Measurements from ENCODE around the gene MEIOSIN.

MEIOSIN gene

DNA sequence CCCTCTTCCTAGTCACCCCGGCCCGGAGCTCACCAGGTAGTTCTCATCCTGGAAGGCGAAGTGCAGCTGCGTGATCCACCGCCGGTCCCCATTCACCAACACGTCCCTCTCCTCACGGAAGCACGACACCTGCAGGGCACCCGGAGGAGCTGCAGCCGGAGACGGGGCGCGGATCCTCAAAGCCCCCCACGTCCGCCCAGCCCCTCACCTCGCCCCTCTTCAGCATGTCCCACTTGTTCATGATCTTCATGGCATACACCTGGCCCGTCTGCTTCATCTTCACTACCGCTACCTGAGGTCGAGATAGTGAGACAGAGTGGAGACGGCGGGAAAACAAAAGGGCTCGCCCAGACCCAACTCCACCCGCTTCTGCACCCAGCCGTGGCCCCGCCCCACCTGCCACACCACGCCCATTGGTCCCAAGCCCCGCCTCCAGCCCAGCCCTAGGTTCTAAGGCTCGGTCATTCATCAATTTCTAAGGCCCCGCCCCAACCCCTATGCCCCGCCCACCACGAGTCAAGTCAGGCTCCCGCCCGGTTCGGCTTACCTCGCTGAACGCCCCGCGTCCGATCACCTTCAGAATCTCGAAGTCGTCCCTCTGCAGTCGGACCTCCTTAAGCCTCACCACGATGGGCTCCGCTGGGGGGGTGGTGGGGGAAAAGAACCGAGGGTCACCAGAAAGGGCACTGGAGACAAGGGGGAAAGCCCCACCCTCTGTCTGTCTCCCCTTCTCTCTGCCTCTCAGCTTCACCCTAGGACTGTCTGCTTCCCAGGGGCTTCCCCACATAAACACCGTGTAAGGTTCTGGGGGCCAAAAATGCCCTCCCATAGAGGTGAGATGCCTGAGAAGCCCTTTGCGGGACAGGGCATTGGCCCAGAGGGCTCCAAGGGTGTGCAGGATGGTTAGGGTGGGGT lies 46.2 kb downstream of the MEIOSIN start:
- TF ChIP-seq ZFX (IDR thresholded peaks at IDR 0.05), result no peak
- TF ChIP-seq, protein P1, sequence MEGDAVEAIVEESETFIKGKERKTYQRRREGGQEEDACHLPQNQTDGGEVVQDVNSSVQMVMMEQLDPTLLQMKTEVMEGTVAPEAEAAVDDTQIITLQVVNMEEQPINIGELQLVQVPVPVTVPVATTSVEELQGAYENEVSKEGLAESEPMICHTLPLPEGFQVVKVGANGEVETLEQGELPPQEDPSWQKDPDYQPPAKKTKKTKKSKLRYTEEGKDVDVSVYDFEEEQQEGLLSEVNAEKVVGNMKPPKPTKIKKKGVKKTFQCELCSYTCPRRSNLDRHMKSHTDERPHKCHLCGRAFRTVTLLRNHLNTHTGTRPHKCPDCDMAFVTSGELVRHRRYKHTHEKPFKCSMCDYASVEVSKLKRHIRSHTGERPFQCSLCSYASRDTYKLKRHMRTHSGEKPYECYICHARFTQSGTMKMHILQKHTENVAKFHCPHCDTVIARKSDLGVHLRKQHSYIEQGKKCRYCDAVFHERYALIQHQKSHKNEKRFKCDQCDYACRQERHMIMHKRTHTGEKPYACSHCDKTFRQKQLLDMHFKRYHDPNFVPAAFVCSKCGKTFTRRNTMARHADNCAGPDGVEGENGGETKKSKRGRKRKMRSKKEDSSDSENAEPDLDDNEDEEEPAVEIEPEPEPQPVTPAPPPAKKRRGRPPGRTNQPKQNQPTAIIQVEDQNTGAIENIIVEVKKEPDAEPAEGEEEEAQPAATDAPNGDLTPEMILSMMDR (conservative IDR thresholded peaks at IDR 0.05), result peak; percentile 78
- peak overlapping the region; percentile 23; the same call in 1 of the 2 replicates for H3K27ac ChIP-seq

DNA sequence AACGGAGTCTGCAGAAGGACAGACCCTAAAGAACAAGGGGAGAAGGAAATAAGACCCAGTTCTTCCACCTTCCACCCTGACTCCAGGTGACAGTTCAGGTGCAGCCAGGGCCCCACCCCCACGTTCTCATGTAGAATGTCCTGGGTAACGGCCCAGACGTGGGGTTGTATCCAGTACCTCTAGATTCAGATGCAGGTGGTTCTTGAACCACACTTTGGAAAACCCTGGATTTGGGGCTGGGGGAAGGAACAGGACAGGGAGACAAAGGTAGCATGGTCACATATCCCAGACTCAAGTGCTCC lies 46.9 kb downstream of the MEIOSIN start:
- H3K27ac ChIP-seq, result no peak overlapping the region
- TF ChIP-seq, protein P1 (conservative IDR thresholded peaks at IDR 0.05), result no peak
- no peak for TF ChIP-seq ZFX (IDR thresholded peaks at IDR 0.05)

DNA sequence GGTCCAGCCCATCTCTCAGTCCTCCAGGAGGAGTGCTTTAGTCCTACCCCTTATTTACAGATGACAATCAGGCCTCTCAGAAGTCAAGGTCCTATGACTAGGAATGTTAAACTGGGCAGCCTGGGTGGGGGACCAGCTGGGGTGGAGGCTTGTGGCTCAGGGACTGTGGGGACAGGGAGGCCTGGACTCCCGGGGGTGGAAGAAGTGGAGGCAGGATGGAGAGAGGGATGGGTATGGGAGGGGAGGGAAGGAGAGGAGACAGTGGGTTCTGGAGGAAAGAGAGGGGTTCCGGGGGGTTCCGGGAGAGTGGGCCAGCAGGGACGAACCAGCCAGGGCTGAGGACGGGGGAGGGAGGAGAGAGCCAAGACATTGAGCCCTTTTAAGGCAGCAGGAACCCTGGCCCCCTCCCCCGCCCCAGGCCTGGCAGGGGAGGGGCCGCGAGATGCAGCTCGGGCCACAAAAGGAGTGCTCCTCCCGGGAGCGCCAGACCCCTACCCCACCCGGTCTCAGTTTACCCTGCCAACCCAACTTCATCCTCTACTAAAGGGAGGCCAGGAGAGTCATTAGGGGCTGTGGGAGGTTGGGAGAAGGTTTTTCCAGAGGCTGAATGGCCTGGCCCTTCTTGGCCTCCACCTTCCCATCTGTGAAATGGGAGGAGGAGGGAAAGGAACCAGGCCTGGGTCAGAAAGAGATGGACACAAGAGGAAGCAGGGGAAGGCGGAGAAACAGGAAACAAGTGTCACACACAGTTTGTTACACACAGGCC lies 47.4 kb downstream of the MEIOSIN start:
- no peak for TF ChIP-seq ZFX (IDR thresholded peaks at IDR 0.05)
- TF ChIP-seq, protein P1 (conservative IDR thresholded peaks at IDR 0.05), result no peak

DNA sequence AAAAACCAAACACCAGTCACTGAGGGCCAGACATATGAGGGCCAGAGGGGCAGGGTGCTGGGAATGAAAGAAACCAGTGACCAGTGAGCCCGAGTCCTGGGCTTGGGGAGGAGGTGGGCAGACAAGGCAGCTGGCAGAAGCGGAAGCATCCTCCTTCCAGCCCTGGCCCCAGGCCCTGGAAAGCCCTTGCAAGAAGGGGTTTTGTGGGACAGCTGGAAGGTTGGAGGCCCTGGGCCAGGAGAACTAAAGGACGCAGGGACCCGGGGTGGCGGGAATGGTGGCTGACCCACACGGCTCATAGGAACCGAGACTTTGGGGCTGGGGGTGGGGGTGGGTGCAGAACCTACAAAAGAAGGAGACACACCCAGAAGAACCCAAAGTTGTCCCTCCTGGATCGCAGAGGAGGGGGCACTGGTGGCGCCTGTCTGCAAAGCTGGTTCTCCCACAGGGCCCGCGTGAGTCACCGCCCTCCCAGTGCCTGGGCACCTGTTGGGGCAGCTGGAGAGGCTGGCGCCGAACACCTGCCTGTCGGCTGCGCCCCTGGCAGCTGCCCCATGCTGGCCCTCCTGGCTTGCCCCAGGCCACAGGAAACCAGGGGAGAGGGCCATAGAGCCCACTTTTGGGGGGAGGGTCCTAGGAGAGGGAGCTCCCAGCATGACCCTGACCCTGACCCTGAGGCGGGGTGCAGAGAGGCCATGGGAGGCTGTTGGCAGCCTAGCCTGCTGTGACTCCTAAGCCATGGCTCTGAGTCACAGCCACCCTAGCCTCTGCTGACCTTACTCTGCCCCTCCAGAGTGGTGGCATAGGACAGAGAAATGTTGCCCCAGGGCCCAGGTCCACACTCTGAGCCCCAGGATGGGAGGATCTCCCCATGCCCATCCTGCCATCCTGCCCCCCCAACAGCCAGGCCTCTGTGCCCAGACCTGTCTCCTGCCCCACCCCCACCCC lies 48.2 kb downstream of the MEIOSIN start:
- TF ChIP-seq, protein P1 (conservative IDR thresholded peaks at IDR 0.05), result no peak
- no peak for TF ChIP-seq ZFX (IDR thresholded peaks at IDR 0.05)
- H3K27ac ChIP-seq, result no peak overlapping the region

More for the DNA sequence above, 47.4 kb downstream of the MEIOSIN start:
- no peak overlapping the region for H3K27ac ChIP-seq

DNA sequence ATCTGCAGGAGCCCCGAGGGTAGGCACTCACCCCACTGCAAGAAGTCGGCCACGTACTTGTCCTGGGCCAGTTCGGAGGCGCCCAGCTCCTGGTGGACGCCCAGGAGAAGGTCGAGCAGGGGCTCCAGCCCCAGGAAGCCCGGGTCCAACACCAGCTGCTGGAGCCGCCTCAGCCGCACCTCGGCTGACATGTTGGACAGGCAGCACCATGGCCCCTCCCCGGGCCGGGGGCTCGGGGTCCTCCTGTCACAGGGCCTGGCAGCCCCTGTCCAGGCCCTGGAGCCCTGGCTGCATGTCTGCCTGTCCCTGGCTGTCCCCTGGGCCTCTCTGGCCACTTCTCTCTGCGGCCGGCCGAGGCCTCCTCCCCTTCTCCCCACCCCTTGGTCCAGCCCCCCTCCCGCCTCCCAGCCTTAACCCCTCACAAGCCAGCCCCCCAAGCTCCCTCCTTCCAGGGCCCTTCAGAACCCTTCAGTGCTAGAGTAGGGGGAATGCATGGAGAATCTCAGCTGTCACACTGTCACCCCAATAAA lies 49.0 kb downstream of the MEIOSIN start, which contains the start of gene DMPK:
DMPK (minus strand) TSS at position 329 of the 530 bp plus-strand sequence; CDS start at position 191, 138 bp downstream.
- no peak for TF ChIP-seq ZFX (IDR thresholded peaks at IDR 0.05)
- TF ChIP-seq, protein P1 (conservative IDR thresholded peaks at IDR 0.05), result no peak
- no peak within 1 kb of the TSS for H3K27ac ChIP-seq

DNA sequence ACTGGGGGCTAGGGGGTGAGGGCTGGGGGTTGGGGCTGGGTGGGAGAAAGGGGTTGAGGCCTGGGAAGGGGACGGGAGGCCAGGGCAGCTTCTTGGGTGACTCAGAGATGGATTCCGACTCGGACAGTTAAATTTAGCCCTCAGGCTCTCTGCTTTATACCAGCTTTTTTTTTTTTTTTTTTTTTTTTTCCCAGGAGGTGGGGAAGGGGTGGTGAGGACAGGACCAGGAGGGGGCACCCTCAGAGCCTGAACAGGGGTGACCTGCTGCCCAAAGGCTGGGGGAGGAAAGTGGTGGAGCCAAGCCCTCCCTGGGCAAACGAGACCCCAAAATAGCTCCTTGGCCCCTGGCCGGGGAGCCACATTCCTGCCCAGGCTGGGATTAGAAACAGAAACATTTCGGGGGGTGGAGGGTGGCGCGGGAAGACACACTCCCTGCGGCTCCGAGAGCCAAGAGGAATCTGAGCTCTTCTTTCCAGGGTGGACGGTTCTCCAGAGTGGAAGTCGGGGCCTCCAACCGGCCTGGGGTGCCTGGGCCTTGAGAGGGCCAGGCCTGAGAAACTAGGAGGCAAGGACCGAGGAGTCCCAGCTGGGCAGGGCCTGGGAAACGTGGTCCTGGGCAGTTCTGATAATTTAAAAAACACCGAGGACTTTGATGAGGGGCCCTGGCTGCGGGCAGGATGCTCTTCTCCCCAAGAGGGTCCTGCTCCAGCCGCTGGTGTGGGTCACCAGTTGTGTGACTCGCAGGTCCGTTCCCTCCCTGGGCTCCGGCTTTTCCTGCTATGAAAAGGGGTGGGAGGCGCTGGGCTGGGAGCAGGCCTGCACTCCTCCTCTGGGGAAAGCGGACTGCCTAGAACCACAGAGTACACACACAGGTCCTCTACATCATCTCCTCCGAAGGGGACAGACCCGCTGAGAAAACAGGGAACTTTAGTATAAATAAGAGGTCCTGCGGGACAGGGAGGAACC lies 49.9 kb downstream of the MEIOSIN start:
- TF ChIP-seq, protein P1 (conservative IDR thresholded peaks at IDR 0.05), result no peak
- no peak for TF ChIP-seq ZFX (IDR thresholded peaks at IDR 0.05)
- no peak overlapping the region for H3K27ac ChIP-seq

Data from C4-2B (cell line).